GM12892 (cell line): ENCODE results near the gene BRI3BP.

Experiments
- POLR2A ChIP-seq: IDR thresholded peaks from 2 replicates; pipeline ENCODE4 v1.6.1; 2011; ENCODE audit warnings: low read depth, low read length, control low read depth
- POLR2AphosphoS5 ChIP-seq: IDR thresholded peaks from 2 replicates; pipeline ENCODE4 v1.6.1; 2011; ENCODE audit warnings: low read depth, low read length, control low read depth

- TF ChIP-seq POLR2AphosphoS5 (no peak), POLR2A (no peak)
These were observed 5.3 kb downstream of the BRI3BP start for GRCh38 chr12:124998705-124999104.
